ENCODE results near the gene PCNX1.
"Not testable (repeated sequence)": the region's sequence is repeated elsewhere in the genome, so short reads cannot be mapped to it uniquely, and the experiment has no call there.

The PCNX1 gene

GRCh38 chr14:70873627-70874026 is 33.6 kb upstream of the PCNX1 start:
- no peak for ATAC-seq
- TF ChIP-seq OSR1 (CRISPR knock-in tag; IDR thresholded peaks at IDR 0.05) (no peak), SNAI2 (CRISPR knock-in tag; IDR thresholded peaks at IDR 0.05) (no peak), ZFP3 (CRISPR knock-in tag; IDR thresholded peaks at IDR 0.05) (no peak), PPARA (CRISPR knock-in tag; IDR thresholded peaks at IDR 0.05; ENCODE audit: borderline replicate concordance) (no peak), GLIS3 (CRISPR knock-in tag; IDR thresholded peaks at IDR 0.05) (no peak), CSRNP3 (CRISPR knock-in tag; IDR thresholded peaks at IDR 0.05) (no peak), ARNTL (CRISPR knock-in tag; IDR thresholded peaks at IDR 0.05; ENCODE audit: borderline replicate concordance, low read depth) (no peak), TOX (CRISPR knock-in tag; IDR thresholded peaks at IDR 0.05; ENCODE audit: borderline replicate concordance) (no peak), TCF4 (CRISPR knock-in tag; IDR thresholded peaks at IDR 0.05; ENCODE audit: borderline replicate concordance) (no peak), ZNF565 (CRISPR knock-in tag; conservative IDR thresholded peaks at IDR 0.05; ENCODE audit: low read depth) (no peak), ZFP30 (CRISPR knock-in tag; IDR thresholded peaks at IDR 0.05) (no peak), ISL1 (CRISPR knock-in tag; IDR thresholded peaks at IDR 0.05) (no peak)
- TF ChIP-seq, protein P1, sequence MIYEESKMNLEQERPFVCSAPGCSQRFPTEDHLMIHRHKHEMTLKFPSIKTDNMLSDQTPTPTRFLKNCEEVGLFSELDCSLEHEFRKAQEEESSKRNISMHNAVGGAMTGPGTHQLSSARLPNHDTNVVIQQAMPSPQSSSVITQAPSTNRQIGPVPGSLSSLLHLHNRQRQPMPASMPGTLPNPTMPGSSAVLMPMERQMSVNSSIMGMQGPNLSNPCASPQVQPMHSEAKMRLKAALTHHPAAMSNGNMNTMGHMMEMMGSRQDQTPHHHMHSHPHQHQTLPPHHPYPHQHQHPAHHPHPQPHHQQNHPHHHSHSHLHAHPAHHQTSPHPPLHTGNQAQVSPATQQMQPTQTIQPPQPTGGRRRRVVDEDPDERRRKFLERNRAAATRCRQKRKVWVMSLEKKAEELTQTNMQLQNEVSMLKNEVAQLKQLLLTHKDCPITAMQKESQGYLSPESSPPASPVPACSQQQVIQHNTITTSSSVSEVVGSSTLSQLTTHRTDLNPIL (CRISPR knock-in tag; IDR thresholded peaks at IDR 0.05; ENCODE audit: low read depth), result no peak

DNA sequence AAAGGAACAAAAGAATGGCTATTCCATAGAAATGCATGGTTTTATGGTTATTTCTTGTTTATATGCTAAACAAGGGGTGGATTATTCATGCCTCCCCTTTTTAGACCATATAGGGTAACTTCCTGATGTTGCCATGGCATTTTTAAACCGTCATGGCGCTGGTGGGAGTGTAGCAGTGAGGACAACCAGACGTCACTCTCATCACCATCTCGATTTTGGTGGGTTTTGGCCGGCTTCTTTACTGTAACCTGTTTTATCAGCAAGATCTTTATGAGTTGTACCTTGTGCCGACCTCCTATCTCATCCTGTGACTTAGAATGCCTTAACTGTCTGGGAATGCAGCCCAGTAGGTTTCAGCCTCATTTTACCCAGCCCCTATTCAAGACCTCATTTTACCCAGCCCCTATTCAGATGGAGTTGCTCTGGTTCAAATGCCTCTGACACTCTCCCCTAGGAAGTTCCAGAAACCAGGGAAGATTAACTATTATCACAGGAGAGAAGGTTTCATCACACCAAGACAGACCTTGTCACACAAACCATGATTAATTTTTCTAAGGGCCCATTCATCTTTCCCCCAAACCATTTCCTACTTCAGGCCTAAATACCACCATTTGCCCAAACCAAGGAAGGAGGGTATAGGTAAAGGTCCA is 31.3 kb upstream of the PCNX1 start:
- not testable (repeated sequence) for ATAC-seq

GRCh38 chr14:70879448-70879847 is 27.8 kb upstream of the PCNX1 start:
- no peak for ATAC-seq
- TF ChIP-seq CSRNP3 (CRISPR knock-in tag; IDR thresholded peaks at IDR 0.05) (no peak), ZNF8 (CRISPR knock-in tag; IDR thresholded peaks at IDR 0.05) (no peak), CSDC2 (CRISPR knock-in tag; IDR thresholded peaks at IDR 0.05) (no peak), ESRRG (CRISPR knock-in tag; IDR thresholded peaks at IDR 0.05) (no peak), ZFP3 (CRISPR knock-in tag; IDR thresholded peaks at IDR 0.05) (no peak), TCF4 (CRISPR knock-in tag; IDR thresholded peaks at IDR 0.05; ENCODE audit: borderline replicate concordance) (no peak), RARB (CRISPR knock-in tag; IDR thresholded peaks at IDR 0.05) (no peak), ZNF70 (CRISPR knock-in tag; IDR thresholded peaks at IDR 0.05) (no peak), ARNTL (CRISPR knock-in tag; IDR thresholded peaks at IDR 0.05; ENCODE audit: borderline replicate concordance, low read depth) (no peak), SNAI2 (CRISPR knock-in tag; IDR thresholded peaks at IDR 0.05) (no peak), ZC3H10 (CRISPR knock-in tag; IDR thresholded peaks at IDR 0.05) (no peak), TOX (CRISPR knock-in tag; IDR thresholded peaks at IDR 0.05; ENCODE audit: borderline replicate concordance) (no peak), ISL1 (CRISPR knock-in tag; IDR thresholded peaks at IDR 0.05) (no peak), ZFP30 (CRISPR knock-in tag; IDR thresholded peaks at IDR 0.05) (no peak)
- TF ChIP-seq, protein P1 (CRISPR knock-in tag; IDR thresholded peaks at IDR 0.05; ENCODE audit: low read depth), result no peak

GRCh38 chr14:70880888-70881287 is 26.4 kb upstream of the PCNX1 start:
- not testable (repeated sequence) for ATAC-seq

GRCh38 chr14:70881549-70882177 is 25.6 kb upstream of the PCNX1 start:
- no peak for TF ChIP-seq ZNF565 (CRISPR knock-in tag; conservative IDR thresholded peaks at IDR 0.05; ENCODE audit: low read depth)
- TF ChIP-seq ZFP30 (CRISPR knock-in tag; IDR thresholded peaks at IDR 0.05), result no peak
- TF ChIP-seq BACH2 (CRISPR knock-in tag; IDR thresholded peaks at IDR 0.05; ENCODE audit: borderline replicate concordance), result no peak
- no peak for TF ChIP-seq TOX (CRISPR knock-in tag; IDR thresholded peaks at IDR 0.05; ENCODE audit: borderline replicate concordance)
- TF ChIP-seq GLIS3 (CRISPR knock-in tag; IDR thresholded peaks at IDR 0.05), result no peak
- TF ChIP-seq PPARA (CRISPR knock-in tag; IDR thresholded peaks at IDR 0.05; ENCODE audit: borderline replicate concordance), result no peak
- TF ChIP-seq, protein P2, sequence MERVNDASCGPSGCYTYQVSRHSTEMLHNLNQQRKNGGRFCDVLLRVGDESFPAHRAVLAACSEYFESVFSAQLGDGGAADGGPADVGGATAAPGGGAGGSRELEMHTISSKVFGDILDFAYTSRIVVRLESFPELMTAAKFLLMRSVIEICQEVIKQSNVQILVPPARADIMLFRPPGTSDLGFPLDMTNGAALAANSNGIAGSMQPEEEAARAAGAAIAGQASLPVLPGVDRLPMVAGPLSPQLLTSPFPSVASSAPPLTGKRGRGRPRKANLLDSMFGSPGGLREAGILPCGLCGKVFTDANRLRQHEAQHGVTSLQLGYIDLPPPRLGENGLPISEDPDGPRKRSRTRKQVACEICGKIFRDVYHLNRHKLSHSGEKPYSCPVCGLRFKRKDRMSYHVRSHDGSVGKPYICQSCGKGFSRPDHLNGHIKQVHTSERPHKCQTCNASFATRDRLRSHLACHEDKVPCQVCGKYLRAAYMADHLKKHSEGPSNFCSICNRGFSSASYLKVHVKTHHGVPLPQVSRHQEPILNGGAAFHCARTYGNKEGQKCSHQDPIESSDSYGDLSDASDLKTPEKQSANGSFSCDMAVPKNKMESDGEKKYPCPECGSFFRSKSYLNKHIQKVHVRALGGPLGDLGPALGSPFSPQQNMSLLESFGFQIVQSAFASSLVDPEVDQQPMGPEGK (CRISPR knock-in tag; IDR thresholded peaks at IDR 0.05; ENCODE audit: borderline replicate concordance), result no peak
- no peak for TF ChIP-seq OSR1 (CRISPR knock-in tag; IDR thresholded peaks at IDR 0.05)
- ATAC-seq, result no peak

Measured in SK-N-SH treated with all-trans-retinoic acid at 6 μM for 48 hours (cell line).